NCI-H748 (cell line): ENCODE measurements around the gene IL18.
A peak's percentile ranks its signal among the peaks of the same experiment; 100 is the strongest.
"Not testable (repeated sequence)": the region's sequence is repeated elsewhere in the genome, so short reads cannot be mapped to it uniquely, and the experiment has no call there.

ENCODE experiments used
- DNase-seq: peaks from one replicate; lab custom pipeline; 2025; ENCODE audit not compliant: unreplicated experiment; lab: John Stamatoyannopoulos, UW

Gene IL18

DNA sequence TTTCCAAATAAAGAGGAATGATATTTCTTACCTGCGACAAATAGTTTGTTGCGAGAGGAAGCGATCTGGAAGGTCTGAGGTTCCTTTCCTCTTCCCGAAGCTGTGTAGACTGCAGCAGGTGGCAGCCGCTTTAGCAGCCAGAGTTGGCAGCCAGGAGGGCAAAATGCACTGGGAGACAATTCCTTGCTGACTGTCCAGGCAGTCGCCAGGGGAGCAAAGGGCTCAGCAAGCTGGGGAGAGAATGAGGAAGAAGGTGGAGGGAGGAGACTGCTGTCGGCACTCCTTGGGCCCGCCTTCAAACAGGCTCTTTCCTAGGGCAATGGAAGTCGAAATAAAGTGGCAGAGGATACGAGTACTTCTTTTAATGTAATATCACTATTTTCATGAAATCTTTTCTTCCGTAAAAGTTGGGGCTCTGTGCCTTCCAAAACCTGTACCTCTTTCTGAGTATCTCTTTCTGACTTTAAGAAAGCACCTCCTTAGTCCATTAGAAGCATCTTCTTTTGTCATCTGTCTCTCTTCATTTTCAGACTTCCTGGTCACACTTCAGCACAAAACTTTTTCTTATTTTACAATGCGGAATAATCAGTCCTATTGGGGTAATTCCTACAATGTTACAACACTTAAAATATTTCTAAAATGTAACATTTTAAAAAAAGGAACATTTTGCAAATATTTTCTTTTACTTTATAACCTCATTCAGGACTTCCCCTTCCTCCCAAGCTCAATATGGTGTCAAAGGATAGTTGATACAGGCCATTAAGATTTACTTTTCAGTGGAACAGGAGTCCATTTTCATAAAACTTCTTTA is at the start of gene IL18:
Gene IL18 (minus strand): TSS at position 220 of the 811 bp plus-strand sequence. CDS start 9,041 bp downstream, outside the sequence.
- DNase-seq = no peak

- no peak for DNase-seq
Observed at GRCh38 chr11:112212710-112213109, 48.8 kb upstream of the IL18 start.

DNA sequence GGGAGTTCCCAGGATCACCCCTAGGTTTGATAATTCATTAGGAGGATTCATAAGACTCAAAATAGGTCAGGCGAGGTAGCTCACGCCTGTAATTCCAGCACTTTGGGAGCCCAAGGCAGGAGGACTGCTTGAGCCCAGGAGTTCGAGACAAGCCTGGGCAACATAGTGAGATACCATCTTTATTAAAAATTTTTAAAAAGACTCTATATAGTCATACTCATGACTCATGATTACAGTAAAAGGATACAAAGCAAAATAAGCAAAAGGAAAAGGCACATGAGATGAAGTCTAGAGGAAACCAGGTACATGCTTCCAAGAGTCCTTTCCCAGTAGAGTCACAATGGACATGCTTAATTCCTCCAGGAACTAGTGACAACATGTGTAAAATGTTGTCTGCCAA is 48.4 kb upstream of the IL18 start:
- no peak for DNase-seq

DNA sequence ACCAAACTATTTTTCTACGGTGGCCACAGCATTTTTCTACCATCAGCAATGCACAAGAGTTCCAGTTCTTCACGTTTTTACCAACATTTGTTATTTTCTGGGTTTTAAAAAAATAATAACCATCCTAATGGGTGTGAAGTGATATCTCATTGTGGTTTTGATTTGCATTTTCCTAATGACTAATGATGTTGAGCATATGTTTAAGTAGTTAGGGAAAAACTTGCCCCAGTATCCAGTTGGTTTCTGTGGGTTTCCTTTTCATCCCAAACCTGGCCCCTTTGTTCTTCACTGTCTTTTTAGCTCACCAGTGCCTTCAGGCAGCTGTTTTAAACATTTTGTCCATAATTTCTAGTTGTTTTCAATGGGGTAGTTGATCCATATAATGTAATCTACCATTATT is 47.6 kb upstream of the IL18 start:
- no peak for DNase-seq

DNA sequence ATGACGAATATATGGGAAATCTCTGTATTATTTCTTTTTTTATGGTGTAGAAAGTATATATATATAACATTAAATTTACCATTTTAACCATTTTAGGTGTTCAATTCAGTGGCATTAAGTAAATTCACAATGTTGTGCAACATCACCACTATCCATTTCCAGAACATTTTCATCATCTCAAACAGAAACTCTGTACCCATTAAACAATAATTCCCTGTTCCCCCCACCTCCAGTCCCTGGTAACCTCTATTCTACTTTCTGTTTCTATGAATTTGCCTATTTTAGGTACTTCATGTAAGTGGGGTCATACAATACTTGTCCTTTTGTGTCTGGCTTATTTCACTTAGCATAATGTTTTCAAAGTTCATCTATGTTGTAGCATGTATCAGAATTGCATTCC is 47.0 kb upstream of the IL18 start:
- no peak for DNase-seq

DNA sequence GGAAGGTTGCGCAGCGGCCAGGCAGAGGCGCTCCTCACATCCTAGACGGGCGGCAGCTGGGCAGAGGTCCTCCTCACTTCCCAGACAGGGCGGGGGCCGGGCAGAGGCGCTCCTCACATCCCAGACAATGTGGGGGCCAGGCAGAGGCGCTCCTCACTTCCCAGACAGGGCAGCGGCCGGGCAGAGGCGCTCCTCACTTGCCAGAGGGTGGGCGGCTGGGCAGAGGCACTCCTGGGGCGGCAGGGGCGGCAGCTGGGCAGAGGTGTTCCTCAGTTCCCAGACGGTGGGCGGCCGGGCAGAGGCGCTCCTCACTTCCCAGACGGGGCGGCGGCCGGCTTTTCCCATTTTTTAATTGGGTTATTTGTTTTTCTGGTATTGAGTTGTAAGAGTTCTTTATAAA is 42.2 kb upstream of the IL18 start:
- no peak for DNase-seq

GRCh38 chr11:112200252-112200651 is 36.4 kb upstream of the IL18 start:
- DNase-seq = no peak

- DNase-seq = not testable (repeated sequence)
Observed at GRCh38 chr11:112199101-112199500, 35.2 kb upstream of the IL18 start.

DNA sequence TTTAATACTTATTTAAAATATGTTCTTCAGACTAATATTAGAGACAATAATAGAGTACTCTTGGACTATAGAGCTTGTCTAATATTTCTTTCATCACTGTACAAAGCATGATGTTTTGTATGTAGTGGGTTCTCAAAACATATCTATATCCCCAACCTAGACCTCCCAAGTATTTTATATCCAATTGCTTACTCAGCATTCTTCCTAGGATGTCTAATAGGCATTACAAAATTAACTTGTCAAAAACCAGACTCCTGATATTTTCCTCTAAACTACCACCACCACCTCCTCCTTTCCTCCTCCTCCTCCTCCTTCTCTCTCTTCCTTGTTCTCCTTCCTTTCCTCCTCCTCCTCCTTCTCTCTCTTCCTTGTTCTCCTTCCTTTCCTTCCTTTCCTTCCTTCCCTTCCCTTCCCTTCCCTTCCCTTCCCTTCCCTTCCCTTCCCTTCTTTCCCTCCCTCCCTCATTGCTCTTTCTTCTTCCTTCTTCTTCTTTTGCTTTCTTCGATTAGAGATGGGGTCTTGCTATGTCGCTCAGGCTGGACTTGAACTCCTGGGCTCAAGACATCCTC is 32.7 kb upstream of the IL18 start:
- DNase-seq = no peak

DNA sequence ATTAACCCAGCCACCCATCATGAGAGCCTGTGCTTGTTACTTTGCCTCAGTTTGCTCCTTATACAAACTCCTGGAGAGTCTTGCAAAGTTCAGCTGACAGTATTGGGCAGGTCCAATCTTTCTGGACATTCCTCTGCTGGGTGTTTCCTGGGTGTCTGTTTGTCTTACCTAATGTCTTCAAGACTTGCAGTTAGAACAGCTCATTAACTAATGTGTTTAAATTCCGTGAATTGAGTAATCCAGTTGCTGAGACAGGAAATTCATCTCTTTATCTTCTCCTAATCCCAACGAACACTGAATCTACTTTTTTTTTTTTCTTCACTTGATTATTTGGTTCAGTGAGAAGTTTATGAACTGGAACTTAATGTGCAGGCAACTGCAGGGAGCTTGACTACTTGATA is 32.1 kb upstream of the IL18 start:
- no peak for DNase-seq

DNA sequence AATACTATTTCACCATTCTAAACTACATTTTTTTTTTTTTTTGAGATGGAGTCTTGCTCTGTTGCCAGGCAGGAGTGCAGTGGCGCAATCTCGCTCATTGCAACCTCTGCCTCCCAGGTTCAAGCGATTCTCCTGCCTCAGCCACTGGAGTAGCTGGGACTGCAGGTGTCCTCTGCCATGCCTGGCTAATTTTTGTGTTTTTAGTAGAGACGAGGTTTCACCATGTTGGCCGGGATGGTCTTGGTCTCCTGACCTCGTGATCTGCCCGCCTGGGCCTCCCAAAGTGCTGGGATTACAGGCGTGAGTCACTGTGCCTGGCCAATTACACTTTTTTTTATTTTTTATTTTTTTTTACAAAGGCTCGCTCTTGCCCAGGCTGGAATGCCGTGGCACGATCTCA is 31.2 kb upstream of the IL18 start:
- DNase-seq = not testable (repeated sequence)

GRCh38 chr11:112186304-112186703 is 22.4 kb upstream of the IL18 start:
- DNase-seq = no peak

DNA sequence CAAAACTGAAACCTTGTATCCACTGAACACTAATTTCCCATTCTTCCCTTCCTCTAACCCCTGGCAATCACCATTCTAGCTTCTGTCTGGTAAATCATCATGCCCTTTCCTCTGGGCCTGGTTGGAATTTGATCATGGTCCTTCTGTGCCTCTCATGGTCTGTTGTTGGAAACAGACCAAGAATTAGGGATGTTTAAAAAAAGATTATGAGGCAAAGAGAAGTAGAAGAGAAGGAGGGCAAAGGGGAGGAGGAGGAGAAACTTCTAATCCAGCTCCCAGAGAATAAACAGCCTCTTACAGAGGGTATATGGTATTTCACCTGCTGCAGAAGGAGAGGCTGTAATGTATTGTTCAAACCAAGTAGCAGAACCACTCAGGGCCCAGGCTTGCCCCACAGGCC is 22.0 kb upstream of the IL18 start:
- no peak for DNase-seq

DNA sequence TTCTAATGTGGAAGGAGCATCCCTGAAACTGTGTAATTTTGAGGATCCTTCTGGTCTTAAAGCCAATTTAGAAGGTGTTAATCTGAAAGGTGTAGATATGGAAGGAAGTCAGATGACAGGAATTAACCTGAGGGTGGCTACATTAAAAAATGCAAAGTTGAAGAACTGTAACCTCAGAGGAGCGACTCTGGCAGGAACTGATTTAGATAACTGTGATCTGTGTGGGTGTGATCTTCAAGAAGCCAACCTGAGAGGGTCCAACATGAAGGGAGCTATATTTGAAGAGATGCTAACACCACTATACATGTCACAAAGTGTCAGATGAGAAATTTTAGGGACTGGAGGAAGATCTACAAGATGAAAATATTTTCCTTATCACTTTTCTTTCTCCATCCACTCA is 19.0 kb upstream of the IL18 start:
- DNase-seq = no peak

DNA sequence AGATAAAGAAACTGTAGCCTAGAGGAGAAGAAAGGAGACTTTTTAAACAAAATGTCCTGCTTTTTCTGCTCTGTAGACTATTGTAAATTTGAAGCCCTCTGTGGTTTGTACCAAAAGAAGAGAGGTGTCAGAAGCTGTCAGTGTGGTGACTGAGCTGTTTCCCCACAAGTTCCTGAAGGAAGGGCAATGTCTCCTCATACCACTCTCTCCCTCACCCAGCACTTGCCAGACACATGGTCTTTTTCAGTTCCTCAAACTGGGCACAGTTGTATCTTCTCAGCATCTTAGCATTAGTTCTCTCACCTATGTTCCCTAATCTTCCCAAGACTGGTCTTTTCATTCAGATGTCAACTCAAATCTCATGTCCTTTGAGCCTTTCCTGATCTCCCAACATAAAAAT is 15.7 kb upstream of the IL18 start:
- no peak for DNase-seq

DNA sequence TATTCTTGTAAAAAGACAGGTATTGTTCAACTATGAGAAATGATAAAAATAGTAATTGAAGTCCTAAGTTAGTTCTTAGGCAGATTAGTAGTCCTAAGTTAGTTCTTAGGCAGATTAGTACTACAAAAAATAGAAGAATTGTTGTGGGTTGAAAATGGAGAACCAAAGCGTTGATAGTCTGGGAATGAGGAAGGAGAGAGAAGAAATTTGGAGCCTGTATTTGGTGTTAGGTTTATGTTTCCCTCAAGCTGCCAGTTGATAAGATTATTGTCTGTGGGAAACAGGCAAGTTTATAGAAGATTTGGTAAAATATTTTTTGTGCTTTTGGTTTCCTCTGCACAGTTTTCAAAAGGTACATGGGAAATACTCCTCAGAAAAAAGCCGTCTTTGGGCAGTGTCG is 15.0 kb upstream of the IL18 start:
- no peak for DNase-seq

GRCh38 chr11:112178428-112178827 is 14.5 kb upstream of the IL18 start:
- no peak for DNase-seq

DNA sequence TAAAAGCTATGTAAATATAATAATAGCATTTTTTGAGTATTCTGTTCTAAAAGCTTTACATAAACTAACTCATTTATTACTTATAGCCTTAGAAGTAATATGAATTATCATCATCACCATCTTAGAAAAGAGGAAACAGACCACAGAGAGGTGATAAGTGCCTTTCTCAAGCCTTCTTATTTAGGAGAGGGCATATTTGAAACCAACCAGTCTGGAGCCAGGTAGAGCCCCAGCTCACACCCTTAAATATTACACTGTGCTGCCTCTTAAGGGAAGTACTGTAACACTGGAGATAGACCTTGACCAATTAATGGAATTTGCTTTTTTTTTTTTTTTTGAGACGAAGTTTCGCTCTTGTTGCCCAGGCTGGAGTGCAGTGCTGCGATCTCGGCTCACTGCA is 13.7 kb upstream of the IL18 start:
- DNase-seq = no peak

DNA sequence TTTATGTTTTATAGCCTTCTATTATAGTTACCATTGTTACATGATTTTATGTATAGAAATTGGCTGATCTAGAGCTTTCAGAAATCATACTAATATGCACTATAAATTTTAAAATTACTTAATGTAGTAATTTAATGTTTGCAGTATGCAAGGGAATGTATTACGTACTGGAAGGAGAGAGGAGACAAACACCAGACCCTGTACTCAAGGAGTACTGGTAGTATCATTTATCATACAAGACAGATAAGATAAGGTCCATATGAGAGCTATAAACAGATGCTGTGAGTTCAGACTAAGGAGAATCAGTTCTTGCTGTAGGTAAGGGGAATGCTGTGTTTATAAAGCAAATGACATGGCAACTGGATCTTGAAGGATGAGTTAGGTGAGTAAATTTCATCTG is 12.2 kb upstream of the IL18 start:
- no peak for DNase-seq

- no peak for DNase-seq
Observed at GRCh38 chr11:112175599-112175952, 11.7 kb upstream of the IL18 start.

DNA sequence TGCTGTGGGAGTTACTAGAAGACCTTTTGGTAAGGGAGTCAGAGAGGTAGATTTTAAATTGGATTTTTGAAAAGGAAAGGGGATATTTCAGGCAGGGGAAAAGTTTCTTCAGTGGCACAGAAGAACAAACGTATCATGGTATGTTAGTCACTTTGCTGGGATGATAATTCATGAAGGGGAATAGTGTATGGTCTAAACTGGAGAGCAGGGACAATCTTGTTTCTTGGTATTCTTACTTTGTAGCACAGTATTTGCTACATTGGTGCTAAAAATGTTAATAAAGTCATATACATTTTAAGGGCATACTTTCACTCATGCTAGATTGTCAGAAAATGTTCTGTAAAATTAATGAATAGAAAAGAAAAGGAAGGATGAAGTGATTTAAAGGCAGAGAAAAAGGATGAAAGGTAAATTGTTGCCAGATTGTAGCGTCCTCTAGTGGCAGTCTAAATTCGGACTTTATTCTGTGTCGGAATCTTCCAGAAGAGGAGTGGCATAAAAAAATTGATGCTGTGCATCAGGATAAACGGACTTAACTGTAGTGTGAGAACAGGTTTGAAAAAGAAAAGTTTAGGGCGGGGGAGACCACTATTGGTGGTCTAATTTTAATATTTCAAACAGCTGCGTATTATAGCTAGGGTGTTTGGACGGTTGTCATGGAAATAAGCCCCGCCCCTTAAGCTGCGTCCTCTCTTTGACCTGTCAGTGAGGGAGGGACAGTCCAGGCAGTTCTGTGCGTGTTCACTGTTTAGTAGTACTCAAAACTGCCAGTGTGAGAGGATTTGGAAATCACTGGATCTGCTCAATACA is 11.1 kb upstream of the IL18 start, which contains the start of gene BCO2:
Gene BCO2 (plus strand): TSS at position 724 of the 810 bp plus-strand sequence. CDS start 90 bp downstream, outside the sequence.
- DNase-seq = peak; percentile 73

GRCh38 chr11:112173152-112173551 is 9.3 kb upstream of the IL18 start:
- no peak for DNase-seq
